Activated CD8-positive, alpha-beta memory T cell treated with anti-CD3 and anti-CD28 coated beads for 48 hours (primary cell): ENCODE data around the gene RFPL2.
"Not testable (repeated sequence)": the region's sequence is repeated elsewhere in the genome, so short reads cannot be mapped to it uniquely, and the experiment has no call there.

Experiments
- DNase-seq, 3 experiments: peaks; one replicate each; pipeline ENCODE4 v3.0.0-alpha.2; 2020; ENCODE audit warnings: low read depth in 2 of 3, low spot score in 2 of 3

The RFPL2 gene

DNA sequence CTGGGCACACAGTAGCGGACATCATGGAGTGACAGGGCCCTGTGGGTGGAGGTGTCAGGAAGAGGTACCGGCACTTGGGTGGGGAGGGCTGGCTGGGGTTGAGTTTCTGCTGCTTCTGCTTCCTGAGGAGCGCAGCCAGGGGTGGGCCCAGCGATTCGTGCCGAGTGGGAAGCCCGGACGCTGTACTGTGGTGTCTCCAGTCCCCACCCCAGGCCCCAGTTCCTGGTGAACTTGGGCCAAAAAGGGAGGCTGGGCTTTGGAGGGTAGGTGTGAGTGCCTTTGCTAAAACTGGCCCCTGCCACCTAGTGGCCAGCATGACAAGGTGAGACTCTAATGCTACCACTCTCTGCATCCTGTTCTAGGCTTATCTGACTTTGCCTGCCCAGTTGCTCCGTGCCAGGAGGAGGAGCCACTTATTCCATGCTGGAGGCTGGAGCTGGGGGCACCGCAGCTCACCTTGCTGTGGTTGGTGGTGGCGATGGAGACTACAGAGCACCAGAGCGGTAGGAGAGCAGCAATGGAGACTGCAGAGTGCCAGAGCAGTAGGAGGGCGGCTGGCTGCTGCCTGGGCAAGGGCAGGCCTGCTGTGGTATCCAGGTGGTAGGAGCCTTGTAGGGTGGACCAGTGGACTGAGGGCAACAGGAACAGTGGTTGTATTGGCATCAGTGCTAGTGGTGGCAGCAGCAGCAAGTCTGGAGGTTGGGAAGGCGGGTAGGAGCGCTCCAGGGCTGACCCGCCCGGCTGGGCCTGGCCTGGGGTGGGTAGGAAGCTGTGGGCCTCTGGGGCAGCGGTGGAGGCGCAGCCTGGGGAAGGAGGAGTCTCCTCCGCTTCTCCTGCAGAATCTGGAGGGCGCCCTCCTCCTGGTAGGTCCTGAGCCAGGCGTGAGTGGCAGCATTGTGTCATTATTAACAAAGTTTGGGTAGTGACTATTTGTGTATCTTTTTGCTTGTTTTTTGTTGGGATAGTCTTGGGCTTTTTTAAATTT is 2.2 kb upstream of the RFPL2 start:
- DNase-seq, result no peak

DNA sequence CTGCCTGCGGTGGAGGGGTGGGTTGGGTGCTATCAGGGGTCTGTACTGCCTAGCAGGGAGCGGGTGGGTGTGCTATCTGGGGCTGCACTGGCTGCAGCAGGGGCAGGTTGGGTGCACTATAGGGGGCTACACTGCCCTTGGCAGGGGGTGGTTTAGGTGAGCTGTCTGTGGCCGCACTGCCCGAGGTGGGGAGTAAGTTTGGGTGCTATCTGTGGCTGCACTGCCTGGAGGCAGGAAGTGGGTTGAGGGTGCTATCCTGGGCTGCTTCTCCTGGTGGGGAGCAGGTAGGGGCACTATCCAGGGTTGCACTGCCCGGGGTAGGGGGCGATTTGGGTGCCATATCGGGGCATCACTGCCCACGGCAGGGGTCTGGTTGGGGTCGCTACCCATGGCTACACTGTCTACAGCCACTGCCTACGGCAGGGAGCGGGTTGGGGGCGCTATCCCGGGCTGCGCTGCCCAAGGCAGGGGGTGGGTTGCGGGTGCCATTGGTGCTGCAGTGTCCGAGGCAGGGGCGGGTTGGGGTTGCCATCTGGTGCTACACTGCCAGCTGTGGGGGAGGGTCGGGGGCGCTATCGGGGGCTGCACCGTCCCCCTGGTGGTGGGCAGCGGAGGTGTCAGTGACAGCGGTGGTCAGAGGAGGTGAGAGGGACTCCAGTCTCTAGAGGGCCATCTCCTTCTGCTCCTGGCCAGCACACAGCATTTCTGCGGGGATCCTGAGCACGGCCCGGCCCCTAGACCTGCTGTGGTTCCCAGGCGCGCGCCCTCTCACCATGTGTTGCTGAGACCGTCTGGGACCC is 1.3 kb upstream of the RFPL2 start:
- DNase-seq, result no peak

DNA sequence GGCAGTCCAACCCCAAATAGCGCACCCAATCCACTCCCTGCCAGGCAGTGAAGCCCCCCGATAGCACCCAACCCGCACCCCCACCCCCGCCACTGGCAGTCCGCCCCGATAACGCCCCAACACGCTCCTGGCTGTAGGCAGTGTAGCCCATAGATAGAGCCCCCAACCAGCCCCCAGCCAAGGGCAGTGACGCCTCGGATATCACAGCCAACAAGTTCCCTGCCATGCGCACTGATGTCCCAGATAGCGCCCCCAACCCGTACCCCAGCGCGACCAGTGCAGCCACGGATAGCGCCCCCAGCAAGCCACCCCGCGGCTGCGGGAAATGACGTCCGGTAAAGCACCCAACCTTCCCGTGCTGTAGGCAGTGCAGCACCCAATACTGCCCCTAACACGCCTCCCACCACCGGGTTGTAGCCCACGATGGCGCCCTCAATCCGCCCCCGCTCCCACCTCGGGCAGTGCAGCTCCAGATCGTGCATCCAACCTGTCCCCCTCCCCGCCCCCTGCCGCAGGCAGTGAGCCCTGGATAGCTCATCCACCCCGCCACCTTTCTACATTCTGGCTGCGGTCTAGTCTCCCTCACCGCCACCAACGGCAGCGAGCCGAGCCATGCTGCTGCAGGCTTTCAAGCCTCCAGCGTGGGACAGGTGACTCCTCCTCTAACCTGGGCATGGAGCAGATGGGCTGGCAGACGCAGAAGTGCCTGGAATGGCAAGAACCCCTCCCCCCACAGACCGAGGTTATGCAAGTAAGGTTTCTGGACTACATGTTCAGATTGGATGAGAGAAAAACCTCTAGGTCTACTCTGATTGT is 625 bp downstream of the RFPL2 start:
- no peak for DNase-seq

DNA sequence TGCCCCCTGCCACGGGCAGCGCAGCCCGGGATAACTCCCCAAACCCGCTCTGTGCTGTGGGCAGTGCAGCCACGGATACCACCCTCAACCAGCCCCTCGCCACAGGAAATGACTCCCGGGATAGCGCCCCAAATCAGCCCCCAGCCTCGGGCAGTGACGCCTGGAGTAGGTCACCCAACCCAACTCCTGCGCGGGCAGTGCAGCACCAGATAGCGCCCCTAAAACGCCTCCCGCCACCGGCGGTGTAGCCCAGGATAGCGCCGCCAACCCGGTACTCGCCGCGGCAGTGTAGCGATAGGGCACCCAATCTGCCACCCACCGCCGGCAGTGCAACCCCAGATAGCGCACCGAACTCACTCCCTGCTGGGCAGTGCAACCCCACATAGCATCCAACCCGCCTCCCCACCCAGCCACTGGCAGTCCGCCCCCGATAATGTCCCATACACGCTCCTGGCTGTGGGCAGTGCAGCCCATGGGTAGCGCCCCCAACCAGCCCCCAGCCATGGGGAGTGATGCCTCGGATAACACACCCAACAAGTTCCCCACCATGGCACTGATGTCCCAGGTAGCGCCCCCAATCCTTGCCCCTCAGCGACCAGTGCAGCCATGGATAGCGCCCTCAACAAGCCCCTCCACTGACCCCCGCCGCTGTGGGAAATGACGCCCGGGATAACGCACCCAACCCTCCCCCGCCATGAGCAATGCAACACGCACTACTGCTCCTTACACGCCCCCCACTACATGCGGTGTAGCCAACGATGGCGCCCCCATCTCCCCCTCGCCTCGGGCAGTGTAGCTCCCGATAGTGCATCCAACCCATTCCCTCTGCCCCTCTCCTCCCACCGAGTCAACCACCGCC is 1.5 kb downstream of the RFPL2 start:
- DNase-seq, result no peak

DNA sequence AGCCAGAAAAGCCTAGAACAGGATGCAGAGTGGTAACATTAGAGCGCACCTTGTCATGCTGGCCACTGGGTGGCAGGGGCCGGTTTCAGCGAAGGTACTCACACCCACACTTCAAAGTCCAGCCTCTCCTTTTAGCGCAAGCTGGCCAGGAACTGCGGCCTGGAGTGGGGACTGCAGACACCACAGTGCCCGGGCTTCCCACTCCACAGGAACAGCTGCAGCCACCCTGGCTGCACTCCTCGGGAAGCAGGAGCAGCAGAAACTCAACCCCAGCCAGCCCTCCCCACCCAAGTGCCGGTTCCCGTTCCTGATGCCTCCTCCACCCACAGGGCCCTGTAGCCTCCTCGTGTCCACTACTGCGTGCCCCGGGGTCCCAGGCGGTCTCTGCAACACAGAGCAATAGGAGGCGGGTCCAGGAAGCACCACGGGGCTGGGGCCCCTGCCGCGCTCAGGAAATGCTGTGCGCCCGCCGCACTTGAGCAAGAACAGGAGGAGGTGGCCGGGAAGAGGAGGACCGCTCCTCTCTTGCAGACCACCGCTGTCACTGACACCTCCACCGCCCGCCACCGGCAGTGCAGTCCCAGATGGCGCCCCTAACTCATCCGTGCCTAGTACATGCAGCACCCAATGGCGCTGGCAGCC is 2.2 kb downstream of the RFPL2 start:
- no peak for DNase-seq

DNA sequence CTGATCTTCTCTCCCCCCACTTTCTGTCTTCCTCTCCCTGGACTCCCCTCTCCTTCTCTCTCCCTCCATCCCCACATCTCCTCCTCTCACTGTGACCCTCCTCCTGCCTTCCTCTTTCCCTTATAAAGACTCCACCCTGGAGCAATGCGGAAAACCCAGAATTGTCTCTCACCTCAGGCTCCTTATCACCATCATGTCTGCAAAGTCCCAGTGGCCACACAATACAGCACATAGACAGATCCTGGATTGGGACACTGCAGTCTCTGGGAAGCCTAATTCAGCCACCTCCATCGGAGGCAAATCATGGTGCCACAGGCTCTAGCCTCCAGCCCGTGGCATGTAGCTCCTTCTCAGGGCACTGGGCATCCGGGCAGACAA is 2.7 kb downstream of the RFPL2 start:
- DNase-seq, result no peak

DNA sequence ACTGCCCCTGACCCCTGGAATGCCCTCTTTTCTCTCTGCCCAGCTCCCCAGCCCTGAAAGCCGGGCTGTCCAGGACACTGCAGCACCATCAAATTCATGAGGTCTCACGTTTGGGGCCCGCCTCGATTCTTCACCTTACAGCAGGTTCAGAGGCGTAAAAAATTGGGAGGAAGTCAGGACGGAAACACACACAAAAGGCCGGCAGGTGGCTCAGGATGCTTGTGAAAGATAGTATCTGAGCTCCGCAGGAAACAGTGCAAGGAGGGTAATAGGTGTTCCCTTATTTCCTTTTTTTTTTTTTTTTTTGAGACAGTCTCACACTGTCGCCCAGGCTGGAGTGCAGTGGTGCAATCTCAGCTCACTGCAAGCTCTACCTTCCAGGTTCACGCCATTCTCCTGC is 4.1 kb downstream of the RFPL2 start:
- no peak for DNase-seq

DNA sequence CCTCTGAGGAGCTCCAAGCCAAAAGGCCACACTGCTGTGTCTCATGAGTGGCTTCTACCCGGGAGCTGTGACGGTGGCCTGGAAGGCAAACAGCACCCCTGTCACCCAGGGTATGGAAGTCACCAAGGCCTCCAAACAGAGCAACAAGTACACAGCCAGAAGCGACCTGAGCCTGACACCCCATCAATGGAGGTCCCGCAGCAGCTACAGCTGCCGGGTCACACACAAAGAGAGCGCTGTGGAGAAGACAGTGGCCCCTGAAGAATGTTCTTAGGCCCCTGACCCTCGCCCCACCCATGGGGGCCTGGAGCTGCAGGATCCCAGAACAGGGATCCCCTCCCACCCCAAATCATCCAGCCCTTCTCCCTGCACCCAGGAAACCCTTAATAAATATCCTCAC is 4.9 kb downstream of the RFPL2 start:
- DNase-seq, result no peak

DNA sequence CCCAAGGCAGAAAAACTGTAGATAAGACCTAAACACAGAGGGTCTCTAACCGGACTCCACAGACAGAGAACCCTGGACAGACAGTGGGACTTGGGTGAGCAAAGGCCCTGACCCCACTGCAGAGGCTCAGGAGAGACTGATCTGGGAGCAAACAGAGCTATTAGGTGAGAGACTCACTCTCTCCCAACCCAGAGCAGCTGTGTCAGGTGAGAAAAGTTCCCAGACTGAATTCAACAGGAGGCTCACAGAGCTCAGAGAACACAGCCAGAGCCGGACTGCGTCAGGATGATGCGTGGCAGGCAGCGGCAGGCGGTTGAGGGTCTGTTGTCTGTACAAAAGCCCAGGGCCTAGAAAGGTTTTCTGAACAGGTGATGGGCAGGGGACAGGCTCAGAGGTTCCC is 5.5 kb downstream of the RFPL2 start:
- no peak for DNase-seq

DNA sequence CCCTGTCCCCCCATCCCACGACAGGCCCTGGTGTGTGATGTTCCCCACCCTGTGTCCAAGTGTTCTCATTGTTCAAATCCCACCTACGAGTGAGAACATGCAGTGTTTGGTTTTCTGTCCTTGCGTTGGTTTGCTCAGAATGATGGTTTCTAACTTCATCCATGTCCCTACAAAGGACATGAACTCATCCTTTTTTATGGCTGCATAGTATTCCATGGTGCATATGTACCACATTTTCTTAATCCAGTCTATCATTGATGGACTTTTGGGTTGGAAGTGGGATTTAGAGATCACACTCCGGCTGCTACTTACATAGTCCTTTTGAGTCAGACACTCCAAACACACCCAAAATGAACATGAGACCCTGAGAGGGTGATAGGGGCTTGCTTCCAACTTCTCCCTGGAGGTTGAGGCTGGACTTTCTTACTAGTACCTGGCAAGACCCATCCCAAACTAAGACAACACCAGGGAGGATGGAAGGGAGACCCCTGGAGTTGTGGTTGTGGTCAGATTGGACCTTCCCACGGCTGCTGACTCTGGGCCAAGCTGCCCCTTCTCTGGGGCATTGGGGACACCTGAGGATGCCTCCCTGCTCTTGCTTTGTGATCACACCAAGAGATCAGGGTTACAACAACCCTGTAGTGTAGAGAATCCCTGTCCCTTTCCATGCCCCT is 7.2 kb downstream of the RFPL2 start:
- DNase-seq, result not testable (repeated sequence)

DNA sequence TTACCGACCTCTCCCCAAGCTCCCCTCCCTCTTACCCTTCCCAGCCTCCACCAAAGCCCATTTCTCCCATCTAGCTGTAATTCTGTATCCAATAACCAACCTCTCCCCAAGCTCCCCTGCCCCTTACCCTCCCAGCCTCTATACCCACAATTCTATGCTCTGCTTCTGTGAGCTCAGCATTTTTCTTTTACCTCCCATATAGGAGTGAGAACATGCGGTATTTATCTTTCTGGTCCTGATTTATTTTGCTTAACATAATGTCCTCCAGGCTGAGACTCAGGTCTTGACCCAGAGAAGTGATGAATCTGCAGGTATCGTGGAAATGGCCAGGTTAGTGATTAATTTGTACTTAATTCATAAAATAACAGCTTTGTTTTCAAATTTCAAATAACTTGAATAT is 9.0 kb downstream of the RFPL2 start:
- DNase-seq, result not testable (repeated sequence)

DNA sequence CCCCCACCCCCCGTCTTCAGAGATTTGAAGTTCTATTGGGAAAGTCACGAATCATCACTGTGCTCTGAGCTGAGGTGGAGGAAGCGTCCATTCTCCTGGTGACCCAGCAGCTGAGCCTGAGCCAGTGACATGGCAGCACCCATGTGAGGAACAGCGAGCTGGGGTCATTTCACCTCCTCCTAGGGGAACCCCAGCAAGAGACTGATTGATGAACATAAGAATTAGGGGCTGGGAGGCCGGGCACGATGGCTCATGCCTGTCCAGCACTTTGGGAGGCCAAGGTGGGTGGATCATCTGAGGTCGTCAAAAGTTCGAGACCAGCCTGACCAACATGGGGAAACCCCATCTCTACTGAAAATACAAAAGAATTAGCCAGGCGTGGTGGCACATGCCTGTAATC is 11.5 kb downstream of the RFPL2 start:
- not testable (repeated sequence) for DNase-seq

DNA sequence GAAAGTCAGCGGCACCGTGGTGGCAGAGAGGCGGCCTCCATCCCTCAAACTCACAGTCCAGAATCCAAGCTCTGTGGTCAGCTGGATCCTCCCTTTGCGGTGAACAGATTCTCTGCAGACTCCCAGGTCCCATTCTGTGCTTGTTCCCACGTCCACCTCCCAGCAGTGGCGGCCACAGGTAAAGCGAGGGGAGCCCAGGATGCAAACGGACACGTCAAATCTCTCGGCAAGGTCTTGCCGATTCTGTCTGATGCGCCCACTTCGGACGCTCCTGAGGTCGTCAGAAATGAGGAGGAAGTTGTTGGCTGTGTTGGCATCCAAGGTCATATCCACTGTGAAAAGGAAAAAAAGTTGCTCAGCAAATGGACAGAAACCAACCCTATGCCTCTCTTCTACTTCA is 13.9 kb downstream of the RFPL2 start:
- not testable (repeated sequence) for DNase-seq

DNA sequence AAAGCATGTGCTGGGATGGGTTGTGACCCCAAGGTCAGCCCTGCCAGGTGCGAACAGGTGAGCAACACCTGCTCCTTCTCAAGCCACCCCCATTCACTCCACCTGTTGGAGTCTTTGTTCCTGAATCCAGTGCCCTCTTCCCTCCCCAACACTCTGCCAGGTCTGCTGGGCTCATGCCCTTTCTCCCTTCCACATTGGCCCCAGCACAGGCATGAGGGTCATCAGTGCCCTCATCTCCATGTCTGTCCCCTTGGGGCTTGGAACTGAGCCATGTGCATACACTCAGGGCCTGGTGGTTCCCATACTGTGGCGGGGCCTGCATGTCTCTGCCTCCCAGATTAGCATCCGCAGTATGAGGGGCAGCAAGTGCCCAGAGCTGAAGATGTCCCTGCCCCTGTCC is 19.1 kb downstream of the RFPL2 start:
- DNase-seq, result no peak

DNA sequence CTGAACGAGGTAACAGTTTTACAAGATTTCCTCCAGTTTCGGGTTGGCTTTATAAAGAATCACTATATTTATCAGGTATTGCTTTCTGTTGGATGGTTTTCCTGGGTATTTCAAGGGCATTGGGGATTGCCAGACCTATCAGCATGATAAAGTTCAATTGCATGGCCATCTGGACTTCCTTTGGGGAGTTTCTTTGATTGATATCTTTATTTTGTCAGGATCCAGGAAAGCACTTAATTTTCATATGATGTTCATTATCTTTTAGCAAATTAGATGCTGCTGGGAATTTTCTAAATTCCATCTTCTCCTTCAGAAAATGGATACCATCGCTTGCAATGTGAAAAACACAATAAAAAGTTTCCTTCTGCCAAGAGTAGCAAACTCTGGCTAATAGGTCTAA is 21.2 kb downstream of the RFPL2 start:
- no peak for DNase-seq

DNA sequence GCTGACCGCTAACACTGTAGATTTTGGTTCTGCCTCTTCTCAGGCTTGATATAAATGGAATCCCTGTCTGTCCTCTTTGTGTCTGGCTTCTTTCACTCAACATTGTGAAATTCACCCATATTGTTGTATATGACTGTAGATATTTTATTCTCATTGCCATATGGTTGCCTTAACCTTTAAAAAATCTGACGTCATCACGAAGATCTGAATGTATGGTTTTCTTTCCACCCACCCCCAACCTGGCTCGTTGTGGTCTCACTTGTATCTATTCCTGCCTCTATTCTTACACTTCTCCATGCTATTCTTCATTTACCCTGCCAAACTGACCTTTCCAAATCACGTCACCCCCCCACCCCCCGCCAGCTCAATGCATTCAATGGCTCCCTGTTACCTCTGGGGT is 23.8 kb downstream of the RFPL2 start:
- DNase-seq, result no peak

DNA sequence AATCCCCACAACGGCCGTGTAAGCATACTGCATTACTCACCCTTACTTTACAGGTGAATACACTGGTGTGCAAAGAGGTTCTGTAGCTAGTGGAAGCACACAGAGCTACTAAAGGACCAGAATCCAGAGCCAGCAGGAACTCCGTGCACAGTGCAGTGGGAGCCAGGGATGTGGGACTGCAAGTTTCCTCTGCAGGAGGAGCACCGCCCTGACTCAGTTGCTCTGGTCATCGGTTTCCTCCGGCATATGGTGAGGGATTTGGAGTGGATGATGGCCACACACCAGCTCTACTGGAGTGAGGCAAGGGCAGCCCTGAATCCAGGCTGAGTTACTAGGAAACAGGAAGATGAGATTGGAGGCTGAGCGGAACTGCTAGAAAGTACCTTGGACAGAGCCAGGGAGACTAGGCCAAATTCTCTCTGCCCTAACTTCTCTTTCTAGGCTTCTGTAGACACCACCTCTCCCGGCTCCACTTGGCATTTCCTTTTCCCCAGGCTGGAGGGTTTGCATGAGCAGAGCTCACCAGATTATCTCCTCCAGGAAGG is 27.6 kb downstream of the RFPL2 start:
- DNase-seq, result no peak

DNA sequence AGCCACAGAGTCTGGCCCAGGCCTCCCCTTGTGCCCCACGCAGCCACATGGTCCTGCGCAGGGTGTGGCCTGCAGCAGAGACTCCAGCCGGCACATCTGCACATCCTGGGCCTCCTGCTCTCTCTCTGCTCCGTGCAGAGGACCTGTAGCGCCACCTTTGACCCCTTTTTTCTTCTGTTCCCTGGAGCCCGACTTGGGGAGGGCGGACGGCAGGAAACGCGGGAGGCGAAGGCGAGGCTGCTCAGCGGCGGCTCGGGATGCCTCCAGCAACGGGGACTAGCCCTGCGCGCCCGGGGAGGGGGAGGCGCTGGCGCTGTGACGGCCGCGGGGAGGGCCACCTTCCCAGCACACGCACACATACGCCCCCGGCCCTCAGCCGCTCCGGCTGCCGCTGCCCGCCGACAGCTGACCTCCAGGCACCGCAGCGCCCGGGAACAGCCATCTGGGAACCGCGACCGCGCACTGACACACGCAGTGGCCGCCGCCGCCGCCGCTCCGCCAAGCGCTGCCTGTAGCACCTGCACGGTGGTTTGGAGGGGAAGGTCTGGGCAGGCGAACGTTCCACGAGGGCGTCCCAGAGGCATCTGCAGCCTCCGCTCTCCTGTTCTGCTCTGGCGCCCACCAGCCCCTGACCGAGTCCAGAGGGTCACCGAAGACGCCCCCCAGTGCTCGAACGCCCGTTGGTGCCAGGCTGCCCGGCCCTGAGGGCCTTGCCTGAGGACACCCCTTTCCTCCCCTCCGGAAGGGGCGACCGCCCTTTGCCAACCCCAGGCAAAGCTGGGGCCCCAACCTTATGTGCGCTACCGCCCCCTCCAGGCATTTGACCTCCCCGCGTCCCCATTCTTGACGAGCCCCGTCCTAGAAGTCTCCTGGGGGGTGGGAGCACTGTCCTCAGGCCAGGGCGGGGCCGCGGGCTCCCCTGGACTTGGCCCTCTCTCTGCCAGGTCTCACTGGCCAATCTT is 28.9 kb downstream of the RFPL2 start:
- no peak for DNase-seq
